Kidney capillary endothelial cell (primary cell): Measurements from ENCODE around the gene CNKSR3.
"Not testable (repeated sequence)": the region's sequence is repeated elsewhere in the genome, so short reads cannot be mapped to it uniquely, and the experiment has no call there.

Source experiments
- DNase-seq: peaks from one replicate; pipeline ENCODE4 v3.0.0-alpha.2; 2018; ENCODE audit warnings: low spot score

CNKSR3 gene

DNA sequence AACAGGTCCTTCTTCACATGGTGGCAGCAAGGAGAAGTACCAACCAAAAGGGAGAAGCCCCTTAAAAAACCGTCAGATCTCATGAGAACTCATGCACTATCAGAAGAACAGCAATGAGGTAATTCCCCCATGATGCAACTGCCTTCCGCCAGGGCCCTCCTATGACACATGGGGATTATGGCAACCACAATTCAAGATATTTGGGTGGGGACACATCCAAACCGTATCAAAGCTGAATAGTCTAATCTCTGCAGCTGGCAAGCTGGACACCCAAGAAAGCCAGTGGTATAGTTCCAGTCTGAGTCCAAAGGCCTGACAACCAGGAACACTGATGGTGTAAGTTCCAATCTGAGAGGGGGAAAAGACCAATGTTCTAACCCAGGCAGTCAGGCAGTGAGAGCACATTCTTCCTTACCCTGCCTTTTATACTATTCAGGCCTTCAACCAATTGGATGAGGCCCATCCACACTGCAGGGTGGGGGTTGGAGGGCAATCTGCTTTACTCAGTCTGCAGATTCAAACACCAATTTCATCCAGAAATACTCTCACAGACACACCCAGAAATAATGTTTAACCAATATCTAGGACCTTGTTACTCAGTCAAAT, 17.9 kb upstream of the CNKSR3 start:
- DNase-seq: no peak

DNA sequence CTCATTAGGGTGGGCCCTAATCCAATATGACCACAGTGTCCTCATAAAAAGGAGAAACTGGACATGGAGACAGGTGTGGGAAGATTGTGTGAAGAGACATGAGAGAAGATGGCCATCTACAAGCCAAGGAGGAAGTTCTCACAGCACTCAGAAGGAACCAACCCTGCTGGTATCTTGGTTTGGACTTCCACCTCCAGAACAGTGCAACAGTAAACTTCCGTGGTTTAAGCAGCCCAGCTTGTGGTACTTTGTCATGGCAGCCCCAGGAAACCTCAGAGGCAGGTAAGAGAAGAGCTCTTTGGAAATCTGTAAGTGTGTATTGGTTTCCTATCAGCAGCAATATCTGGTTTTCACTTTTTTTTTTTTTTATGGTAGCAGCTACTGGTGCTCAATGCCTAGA, 16.5 kb upstream of the CNKSR3 start:
- no peak for DNase-seq

DNA sequence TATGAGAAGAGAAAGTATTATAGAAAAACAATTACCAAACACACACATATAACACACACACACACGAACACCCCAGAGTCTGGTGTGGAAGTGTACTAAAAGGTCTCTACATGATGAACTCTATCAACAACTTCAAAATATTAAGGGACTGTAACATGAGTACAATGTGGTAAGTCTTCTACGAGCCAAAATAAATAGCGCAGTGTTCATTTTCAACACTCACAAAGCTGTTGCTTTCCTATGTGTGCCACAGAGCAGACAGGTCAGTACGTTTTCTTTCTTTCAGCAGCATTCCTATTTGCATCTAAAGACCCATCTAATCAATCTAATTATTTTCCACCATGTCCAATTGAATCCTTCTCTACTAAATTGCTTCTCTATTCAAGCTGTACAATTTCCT, 12.1 kb upstream of the CNKSR3 start:
- DNase-seq: no peak

DNA sequence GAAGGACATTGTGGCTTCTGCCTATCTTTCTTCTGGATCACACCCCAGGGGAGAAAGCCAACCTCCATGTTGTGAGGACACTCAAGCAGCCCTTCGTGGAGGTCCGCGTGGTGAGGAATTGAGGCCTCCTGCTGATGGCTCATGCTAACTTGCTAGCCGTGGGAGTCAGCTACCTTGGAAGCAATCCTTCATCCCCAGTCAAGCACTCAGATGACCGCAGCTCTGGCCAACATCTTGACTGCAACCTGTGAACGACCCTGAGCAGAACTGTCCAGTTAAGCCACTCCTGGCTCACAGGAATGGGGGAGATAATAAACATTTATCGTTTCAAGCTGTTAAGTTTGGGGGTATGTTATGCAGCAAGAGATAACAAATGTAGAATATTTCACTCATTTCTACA, 10.9 kb upstream of the CNKSR3 start:
- no peak for DNase-seq

DNA sequence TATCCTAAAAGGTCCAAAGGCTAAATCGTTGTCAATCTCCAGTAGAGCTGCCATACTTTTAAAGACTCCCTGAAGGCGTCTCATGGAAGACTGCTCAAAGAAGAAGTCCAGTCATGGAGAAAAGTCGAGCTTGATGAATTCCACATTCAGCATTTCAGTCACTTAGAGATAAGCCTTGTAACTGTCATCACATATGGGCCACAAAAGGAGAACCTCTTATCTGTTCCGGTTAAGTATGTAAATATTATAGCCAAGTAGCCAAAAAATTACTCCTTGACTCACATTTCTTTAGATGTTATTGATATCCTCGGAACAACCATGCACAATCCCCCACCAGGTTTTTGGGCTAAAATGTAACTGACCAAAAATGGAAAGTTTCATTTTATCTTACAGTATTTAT, 9.8 kb upstream of the CNKSR3 start:
- DNase-seq: no peak

DNA sequence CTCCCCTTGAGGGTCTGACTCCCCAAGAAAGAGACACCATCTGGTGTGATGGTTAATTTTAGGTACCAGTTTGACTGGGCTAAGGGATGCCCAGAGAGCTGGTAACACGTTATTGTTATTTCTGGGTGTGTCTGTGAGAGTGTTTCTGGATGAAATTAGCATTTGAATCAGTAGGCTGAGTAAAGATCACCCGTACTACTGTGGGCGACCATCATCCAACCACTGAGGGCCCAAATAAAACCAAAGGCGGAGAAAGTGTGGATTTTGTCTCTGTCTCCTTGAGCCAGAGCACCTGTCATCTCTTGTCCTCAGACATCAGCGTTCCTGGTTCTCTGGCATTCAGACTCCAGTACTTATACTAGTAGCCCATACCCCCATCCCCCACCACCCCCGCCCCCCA, 7.9 kb upstream of the CNKSR3 start:
- DNase-seq: no peak

DNA sequence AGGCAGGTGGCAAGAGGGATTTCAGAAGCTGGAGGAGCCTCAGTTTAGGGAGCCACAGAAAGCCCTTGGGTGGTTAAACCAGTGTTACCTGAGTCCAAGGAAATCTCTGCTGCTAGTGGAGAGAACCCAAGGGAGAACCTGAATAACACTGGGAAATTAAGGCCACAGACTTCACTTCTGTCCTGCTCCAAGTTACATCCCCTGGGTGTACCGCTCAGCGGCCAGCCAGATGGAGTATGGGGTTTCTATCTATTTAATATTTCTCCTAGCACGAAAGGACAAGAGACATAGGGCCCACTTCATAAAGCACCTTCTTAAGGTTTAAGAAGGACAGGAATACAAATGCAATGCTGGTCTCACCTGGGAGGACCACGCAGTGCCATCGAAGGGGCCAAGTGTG, 5.8 kb upstream of the CNKSR3 start:
- DNase-seq: no peak

DNA sequence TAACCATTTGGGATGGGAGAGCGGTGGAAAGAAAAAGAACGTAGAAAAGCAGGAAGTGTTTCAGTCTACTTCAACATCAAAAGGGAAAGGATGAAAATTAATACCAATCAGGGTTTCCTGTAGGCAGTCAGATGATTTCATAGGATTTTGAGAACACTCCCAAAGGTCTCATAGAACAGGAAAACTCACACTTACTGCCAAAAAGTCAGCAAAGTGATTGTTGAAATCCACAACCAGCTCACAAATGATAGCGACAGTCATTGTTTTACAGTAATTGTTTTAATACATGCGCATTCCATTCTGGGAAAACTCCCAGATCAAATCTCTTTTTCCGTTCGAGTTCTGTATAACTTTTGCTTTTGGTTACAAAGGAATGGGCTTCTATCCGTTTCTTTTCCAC, 5.3 kb upstream of the CNKSR3 start:
- DNase-seq: peak; percentile 12

DNA sequence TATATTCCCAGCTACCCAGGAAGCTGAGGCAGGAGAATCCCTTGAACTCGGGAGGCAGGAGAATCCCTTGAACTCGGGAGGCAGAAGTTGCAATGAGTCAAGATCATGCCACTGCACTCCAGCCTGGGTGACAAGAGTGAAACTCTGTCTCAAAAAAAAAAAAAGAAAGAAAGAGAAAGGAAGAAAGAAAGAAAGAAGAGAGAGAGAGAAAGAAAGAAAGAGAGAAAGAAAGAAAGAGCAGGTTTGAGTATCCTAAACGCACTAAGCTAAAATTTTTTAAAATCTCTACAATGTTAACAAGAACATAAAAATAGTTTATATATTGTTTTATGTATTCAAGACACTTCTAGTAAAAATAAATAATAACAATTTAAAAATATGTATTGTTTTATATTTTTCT, 4.6 kb upstream of the CNKSR3 start:
- DNase-seq: not testable (repeated sequence)

DNA sequence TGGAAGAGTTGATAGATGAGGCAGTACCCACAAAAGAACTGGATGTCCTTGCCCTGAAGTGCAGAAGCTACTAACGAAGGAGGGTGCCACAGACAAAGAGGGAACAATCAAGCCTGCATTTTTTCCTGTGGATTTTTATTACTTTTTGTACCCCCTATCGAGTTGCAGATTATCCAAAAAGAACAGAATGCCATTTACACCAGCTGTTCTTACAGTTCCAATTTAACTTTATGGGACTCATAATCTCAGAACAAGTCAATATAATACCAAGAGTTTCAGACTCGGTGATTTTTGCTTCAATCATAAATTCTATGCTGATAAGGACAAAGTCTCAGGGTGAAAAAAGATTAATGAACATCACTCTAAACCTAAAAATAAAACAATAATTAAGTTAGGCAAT, 4.0 kb upstream of the CNKSR3 start:
- DNase-seq: no peak

DNA sequence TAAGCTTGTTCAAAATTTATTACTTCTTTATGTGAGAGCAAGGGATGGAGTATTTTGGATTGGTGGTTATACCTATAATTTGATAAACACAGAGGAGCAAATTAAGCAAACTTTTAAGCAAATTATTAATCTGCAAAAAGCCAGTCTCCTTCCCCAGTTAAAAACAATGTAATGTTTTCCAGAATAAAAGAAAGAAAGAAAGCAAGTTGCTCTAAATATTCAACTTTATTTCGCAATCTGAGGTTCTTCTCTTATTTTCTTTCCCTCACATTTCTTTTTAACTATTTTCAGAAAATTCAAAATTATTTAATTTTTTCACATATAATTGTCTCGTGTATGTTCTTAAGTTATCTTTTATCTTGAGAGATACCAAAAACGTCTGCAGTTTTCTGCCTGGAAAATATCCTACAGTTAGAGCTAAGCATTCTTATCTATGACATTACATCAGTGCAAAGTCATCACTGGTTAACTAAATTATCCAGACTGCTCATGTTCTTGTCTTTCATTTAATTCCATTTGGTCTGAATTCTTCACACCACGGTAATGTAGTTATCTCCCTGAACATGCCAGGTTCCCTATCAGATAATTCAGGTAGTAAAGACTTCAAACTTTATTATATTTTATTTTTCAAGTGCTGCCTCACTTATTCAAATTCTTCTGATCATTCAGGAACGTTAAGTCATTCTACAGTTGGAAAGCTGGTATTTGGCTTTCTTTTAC, 3.3 kb upstream of the CNKSR3 start:
- DNase-seq: no peak

DNA sequence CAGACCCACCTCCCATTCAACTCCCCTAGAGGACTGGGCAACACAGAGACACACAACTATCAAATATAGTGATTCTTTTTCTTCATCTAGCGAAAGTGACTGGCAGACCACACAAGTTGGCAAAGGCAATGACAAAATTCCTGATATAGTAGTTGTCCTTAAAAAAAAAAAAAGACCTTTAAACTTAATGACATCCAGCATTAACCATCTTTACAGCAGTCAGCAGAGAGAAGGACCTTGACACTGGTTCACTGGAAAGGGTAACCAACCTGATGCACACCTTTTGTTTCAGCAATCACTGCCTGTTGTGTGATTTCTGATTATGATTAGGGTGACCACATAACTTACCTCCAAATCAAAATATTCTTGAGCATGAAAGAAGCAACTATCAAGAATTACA, 1.7 kb upstream of the CNKSR3 start:
- DNase-seq: no peak

DNA sequence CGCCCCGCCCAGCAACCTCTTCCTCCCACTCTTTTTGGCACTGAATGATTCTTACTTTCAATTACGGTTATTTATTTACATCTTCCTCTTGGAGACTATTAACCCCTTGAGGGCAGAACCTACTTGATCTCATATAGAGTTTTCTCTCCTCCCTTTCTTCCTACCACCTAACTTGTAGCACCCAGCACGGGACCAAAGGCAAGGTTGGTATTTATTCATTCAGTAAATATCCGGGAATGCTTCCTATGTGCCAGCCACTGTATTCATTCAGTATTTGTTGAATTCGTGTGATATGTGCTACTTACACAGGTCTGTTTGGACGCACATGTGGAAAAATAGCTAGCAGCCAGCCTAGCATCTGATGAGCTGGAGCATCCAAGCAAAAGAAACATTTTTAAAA, 1.3 kb upstream of the CNKSR3 start:
- no peak for DNase-seq

DNA sequence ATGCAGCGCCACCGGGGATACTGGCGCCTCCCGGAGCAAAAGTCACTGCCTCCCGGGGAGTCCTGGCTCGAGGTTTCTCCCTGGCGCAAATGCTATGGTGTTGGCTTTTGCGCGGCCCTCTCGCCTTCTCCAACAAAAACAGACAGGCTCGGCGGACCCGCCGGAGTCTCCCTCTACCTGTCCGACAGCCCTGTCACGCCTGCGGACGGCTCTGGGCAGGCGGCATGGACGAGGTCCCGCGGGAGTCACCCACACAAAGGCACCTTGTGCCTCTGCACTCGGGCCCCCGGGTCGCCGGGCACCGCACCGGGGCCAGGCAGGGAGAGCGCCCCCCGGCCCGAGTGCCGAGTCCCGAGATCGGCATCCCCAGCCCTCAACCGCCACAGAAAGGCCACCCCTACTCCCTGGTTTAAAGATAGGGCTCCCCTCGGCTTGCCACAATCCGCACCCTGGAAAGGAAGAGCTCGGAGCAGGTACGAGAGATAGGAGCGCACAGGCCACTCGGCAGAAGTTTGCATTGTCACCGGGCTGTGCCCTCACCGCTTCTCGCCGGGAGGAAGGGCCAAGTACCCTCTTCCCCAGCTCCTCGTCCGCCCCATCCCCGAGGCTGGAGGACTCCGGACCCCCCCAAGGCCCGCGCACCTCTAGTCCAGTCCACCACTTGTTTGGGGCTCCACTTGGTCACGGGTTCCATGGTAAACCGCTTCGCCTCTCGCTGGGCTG, 903 bp downstream of the CNKSR3 start:
- DNase-seq: no peak

DNA sequence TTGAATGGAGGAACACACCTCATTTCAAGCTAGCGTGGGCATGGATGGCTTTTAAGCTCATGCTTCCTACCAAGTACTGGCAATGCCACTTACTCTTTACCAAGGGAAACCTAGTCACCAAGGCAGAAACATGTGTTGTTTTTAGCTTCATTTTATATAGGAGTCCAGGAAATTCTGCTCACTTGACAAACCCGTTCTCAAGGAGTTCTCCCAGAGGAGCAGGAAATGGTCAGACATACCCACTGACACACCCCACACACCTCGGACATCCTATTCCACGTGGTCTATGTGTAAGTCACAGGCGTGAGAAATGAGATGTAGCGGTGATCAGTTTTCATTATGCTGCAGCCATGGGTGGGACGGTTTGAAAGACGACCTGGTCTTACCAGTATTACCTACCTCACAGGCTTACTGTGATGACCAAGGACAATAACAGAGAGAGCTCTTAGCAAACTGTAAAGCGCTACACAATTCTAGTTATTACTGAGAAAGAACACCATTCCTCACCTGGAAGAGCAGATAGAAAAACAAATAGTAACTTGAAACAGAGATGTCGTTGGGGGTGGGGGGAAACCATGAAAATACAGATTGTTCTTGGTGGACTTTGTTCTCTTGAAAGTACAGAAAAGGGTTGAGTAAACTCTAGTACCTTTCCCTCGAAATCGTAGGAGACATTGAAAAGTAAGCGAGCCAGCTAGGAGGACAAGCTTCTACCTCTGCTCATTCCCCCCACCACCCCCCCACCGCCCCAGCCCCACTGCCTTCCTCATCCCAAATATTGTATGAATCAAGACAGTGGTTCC, 1.7 kb downstream of the CNKSR3 start:
- DNase-seq: no peak

DNA sequence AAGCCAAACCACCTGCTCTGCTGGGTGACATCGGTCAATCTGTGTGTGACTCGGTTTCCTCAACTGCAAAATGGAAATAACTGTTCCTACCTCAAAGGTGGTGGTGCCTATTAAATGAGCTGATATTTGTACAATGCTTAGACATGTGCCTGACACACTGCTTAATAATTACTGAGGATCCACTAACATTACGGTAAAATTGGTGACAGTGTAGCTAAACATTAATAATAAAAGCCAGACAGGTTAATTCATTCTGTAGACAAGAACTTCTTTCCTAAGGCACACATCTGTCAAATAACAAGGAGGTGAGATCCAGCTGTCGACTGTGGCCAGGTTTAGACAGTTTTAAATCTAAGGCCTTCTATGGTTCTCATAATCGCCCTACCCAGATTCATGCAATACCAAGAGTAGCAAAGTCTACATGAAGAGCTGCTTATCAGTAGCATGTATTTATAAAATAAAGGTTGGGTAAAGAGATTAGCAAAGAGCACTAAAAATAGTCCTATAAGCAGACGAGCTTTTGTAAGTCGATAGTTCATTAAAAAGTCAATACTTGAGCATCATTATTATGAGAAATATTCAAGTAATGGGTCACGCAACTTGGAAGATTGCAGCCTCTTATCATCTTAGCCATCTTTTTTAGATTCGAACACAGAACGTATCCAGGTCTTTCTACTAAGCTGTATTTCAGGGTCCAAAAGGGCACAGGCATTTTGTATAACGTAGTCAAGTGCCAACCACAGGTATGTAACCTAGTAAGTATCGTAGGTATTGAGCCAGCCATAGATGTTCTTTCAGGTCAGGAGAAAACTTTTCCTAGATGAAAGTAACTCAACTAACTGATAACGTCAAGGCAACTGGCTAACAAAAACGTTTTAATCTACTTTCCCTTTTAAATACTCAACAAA, 3.2 kb downstream of the CNKSR3 start:
- DNase-seq: no peak

DNA sequence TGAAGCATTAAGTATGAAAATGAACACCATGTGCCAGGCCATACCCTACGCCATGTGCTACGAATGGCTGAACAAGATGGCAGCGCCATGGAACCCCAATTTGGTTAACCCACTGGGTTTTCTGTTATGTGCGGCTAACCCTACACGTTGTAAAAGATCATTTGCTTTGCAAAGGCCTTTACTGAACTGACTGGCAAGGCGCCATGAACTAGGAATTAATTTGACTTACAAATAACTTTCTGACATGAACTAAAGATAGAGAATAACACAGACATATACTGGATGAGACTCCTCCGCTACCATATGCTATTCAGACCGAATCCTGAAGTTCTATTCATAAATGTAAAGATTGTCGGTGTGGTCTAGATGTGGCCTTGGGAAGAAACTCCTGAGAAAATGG, 3.9 kb downstream of the CNKSR3 start:
- no peak for DNase-seq

DNA sequence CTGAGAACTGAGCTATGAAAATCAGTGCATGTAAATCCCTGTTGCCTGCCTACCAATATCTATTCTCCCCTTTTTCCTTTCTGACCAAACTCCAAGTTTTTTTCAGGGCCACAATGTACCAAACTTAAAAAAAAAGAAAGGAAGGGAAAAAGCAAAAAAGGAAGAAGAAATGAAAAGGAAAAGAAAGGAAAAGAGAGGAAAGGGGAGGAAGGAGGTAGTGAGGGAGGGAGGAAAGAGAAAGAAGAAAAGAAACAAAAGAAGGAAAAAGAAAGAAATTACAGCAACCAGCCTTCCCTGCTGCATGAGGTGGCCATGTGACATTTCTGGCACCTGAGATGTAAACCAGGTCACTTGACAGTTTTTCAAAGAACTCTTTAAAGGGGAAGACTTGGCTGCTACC, 4.4 kb downstream of the CNKSR3 start:
- DNase-seq: no peak

DNA sequence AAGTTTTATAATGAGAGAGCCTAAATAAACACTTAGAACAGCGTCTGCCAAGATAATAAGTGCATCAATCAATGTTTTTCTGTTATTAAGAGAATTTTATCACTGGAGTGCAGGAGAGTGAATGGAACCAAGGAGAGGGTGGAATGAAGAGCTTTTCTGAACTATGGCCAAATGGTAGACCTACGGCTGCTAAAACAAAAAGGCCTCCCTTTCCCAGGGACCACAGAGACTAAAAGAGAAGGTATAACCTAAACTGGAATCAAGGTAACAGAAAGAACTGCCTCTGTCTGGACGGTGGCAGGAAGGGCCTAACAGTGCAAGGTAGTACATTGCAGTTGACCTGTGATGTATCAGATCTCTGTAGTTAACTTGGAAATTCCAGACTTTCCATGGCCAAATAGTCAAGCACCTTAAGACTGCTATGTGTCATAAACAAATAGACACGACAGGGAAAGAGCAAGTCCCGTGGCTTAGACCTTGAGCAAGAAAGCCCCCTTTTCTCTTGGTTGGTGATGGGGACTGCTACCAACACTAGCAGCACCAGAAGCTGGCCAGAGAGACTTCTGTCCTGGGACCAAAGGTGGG, 5.5 kb downstream of the CNKSR3 start:
- DNase-seq: no peak

DNA sequence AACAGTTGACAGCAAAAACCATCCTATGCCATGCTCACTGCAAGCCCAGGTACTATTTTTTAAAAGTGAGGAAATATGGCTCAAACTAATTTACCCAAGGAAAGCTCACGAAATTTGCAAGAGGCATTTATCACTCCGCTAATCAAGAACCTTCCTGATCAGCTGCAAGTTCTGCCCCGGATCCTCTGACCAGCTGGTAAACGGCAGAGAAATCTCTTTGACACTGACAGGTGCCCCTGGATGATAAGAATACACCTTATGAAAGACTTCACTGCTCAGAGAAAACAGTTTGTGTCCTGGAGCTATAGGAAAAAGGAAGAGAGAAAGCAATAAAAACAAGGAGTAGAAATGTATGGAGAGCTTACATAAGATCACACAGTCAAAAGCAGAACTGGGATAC, 6.4 kb downstream of the CNKSR3 start:
- DNase-seq: no peak

DNA sequence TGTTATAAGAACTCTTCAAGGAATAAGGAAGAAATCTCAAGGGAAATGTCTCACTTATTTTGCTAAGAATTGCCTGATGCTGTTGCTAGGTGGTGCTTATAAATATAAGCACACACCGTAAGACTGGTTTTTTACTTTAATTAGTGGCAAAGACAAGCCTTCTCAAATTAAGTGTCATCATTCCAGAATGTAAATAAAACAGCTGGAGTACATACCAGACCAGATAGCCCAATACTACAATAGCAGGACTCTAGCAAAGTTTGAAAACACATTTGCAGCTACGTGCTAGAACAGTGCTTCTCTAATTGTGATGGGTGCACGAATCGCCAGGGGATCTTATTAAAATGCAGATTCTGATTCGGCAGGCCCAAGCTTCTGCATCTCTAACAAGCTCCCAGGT, 6.8 kb downstream of the CNKSR3 start:
- no peak for DNase-seq
